BJ (cell line): ENCODE data around the gene GOLGA7B. TPM values are rescaled to one million over a fixed set of nuclear protein-coding genes. Genes with fewer than 3 reads are reported as not detected.

Experiments
- CTCF ChIA-PET: fragments of 350-600 bp; formaldehyde crosslinking; extraction: SDS; loops from one replicate; lab custom pipeline; 2021; ENCODE audit warnings: antibody characterized with exemption, inconsistent platforms; lab: Yijun Ruan, JAX
- POLR2A ChIA-PET: fragments of 300-600 bp; sonication (Branson Sonifier 250); formaldehyde crosslinking; extraction: SDS; loops from one replicate; lab custom pipeline; 2021; ENCODE audit warnings: antibody characterized with exemption; lab: Charles Lee
- DNase-seq: peaks from one replicate; pipeline ENCODE4 v3.0.0-alpha.2; 2011; ENCODE audit warnings: low read depth
- H3K27me3 ChIP-seq: 2 replicates; pipeline ENCODE4 v1.6.0; 2011; ENCODE audit warnings: low read length; ENCODE audit not compliant: control insufficient read depth, insufficient read depth
- H3K36me3 ChIP-seq: 2 replicates; pipeline ENCODE4 v1.5.1; 2011; ENCODE audit warnings: low read length; ENCODE audit not compliant: control insufficient read depth, insufficient read depth
- H3K4me3 ChIP-seq: 2 replicates; pipeline ENCODE4 v1.5.1; 2011; ENCODE audit warnings: low read depth, mild to moderate bottlenecking, control low read depth, low read length
- polyA plus RNA-seq: library from polyadenylated mRNA; depleted of rRNA; stranded (reverse); fragments of >200 nt; gene quantifications from 2 replicates; pipeline ENCODE4 v1.2.3, GENCODE V29; 2011
- TF ChIP-seq, protein P1 (sequence below): IDR thresholded peaks from 2 replicates; pipeline ENCODE4 v1.5.1; 2011; ENCODE audit warnings: low read depth, mild to moderate bottlenecking, control low read depth, inconsistent platforms, low read length, moderate library complexity; ENCODE audit not compliant: insufficient read depth

Gene GOLGA7B
- polyA plus RNA-seq, 1 experiment = 0.01 TPM

GRCh38 chr10:97866524-97867219 lies 17.0 kb downstream of the GOLGA7B start:
- Histone ChIP-seq H3K4me3 (no peak overlapping the region), H3K36me3 (no peaks in the 10 kb centered on the region), H3K27me3 (peaks cover 14% of the 10 kb centered on the region)
- POLR2A ChIA-PET = no interaction called here
- TF ChIP-seq, protein P1, sequence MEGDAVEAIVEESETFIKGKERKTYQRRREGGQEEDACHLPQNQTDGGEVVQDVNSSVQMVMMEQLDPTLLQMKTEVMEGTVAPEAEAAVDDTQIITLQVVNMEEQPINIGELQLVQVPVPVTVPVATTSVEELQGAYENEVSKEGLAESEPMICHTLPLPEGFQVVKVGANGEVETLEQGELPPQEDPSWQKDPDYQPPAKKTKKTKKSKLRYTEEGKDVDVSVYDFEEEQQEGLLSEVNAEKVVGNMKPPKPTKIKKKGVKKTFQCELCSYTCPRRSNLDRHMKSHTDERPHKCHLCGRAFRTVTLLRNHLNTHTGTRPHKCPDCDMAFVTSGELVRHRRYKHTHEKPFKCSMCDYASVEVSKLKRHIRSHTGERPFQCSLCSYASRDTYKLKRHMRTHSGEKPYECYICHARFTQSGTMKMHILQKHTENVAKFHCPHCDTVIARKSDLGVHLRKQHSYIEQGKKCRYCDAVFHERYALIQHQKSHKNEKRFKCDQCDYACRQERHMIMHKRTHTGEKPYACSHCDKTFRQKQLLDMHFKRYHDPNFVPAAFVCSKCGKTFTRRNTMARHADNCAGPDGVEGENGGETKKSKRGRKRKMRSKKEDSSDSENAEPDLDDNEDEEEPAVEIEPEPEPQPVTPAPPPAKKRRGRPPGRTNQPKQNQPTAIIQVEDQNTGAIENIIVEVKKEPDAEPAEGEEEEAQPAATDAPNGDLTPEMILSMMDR = no peak
- CTCF ChIA-PET = interaction anchor here (6.7 kb wide), 1 partner anchor 74 kb away, joined by 160 read pairs; no protein-coding TSS in a partner anchor
- no peak for DNase-seq

GRCh38 chr10:97867220-97867800 lies 17.7 kb downstream of the GOLGA7B start:
- no peak for DNase-seq
- Histone ChIP-seq H3K4me3 (no peak overlapping the region), H3K36me3 (no peaks in the 10 kb centered on the region), H3K27me3 (peaks cover 20% of the 10 kb centered on the region)
- ChIA-PET CTCF (interaction anchor here (0.9 to 6.7 kb wide), 5 partner anchors 28 to 110 kb away, joined by 3 to 160 read pairs (median 4); no protein-coding TSS in a partner anchor), POLR2A (no interaction called here)
- TF ChIP-seq, protein P1 = no peak

GRCh38 chr10:97868134-97868685 lies 18.6 kb downstream of the GOLGA7B start:
- TF ChIP-seq, protein P1 = no peak
- Histone ChIP-seq H3K27me3 (peaks cover 26% of the 10 kb centered on the region), H3K4me3 (no peak overlapping the region), H3K36me3 (no peaks in the 10 kb centered on the region)
- CTCF ChIA-PET = interaction anchor here (0.6 to 6.7 kb wide), 14 partner anchors 7 to 178 kb away, joined by 3 to 160 read pairs (median 4); partner anchors contain the start of gene GOLGA7B
- POLR2A ChIA-PET = no interaction called here
- DNase-seq = no peak

- Histone ChIP-seq H3K4me3 (no peak overlapping the region), H3K36me3 (no peaks in the 10 kb centered on the region), H3K27me3 (peaks cover 26% of the 10 kb centered on the region)
- POLR2A ChIA-PET = no interaction called here
- TF ChIP-seq, protein P1 = peak; percentile 78
- DNase-seq = no peak
- CTCF ChIA-PET = interaction anchor here (0.7 to 6.7 kb wide), 30 partner anchors 8 to 177 kb away, joined by 3 to 160 read pairs (median 4); partner anchors contain the start of genes GOLGA7B and ZFYVE27
These were observed 19.7 kb downstream of the GOLGA7B start for GRCh38 chr10:97869091-97870042.
